AG09319 (cell line): ENCODE results near the gene GNAI3.

Experiments used
- DNase-seq: peaks from one replicate; pipeline ENCODE4 v3.0.0-alpha.2; 2010; ENCODE audit warnings: low read depth; ENCODE audit errors: extremely low read depth
- TF ChIP-seq, protein P1 (sequence below): IDR thresholded peaks from 2 replicates; pipeline ENCODE4 v1.5.1; 2011; ENCODE audit warnings: low read depth, mild to moderate bottlenecking, inconsistent platforms, low read length, moderate library complexity

Gene GNAI3

DNA sequence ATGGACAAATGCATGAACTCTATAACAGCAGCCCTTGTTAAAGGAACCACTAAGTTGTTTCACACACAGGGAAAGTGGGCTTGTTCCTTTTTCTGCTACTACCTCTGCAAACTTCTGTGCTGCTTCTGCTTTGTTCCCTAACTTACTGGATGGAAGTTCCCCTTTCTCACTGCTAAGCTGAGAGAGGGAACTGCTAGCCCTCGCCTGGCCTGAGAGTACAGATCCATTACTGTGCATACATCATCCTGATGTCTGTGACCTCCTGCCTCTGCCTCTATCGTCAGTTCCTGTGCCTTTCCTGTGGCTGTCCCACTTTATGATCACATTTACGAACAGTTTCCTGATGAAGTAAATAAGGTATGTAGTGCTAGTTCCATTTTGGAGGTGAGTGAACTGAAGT, 67.5 kb downstream of the GNAI3 start:
- DNase-seq, result no peak
- TF ChIP-seq, protein P1, sequence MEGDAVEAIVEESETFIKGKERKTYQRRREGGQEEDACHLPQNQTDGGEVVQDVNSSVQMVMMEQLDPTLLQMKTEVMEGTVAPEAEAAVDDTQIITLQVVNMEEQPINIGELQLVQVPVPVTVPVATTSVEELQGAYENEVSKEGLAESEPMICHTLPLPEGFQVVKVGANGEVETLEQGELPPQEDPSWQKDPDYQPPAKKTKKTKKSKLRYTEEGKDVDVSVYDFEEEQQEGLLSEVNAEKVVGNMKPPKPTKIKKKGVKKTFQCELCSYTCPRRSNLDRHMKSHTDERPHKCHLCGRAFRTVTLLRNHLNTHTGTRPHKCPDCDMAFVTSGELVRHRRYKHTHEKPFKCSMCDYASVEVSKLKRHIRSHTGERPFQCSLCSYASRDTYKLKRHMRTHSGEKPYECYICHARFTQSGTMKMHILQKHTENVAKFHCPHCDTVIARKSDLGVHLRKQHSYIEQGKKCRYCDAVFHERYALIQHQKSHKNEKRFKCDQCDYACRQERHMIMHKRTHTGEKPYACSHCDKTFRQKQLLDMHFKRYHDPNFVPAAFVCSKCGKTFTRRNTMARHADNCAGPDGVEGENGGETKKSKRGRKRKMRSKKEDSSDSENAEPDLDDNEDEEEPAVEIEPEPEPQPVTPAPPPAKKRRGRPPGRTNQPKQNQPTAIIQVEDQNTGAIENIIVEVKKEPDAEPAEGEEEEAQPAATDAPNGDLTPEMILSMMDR, result no peak

DNA sequence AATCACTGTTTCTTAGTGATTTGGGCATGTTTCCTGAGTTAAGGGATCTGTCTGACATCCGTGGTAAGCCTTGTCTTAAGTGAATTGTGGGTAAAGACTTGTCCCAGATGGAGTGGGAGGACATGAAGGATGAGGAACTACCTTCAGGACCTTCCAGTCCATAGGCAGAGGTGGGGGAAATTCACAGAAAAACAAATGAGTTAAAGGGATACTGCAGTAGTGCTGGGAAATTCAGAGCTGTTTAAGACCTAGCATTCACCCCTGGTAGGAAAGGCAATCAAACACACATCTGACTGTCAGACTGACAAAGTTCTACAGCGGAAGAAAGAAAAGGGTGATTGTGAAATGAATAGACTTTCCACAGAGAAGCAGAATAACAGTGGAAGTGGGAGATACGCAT, 68.0 kb downstream of the GNAI3 start:
- no peak for DNase-seq
- TF ChIP-seq, protein P1, result no peak

GRCh38 chr1:109617291-109617801, 68.9 kb downstream of the GNAI3 start:
- TF ChIP-seq, protein P1, result no peak
- DNase-seq, result peak; percentile 60

GRCh38 chr1:109618661-109619575, 70.5 kb downstream of the GNAI3 start:
- TF ChIP-seq, protein P1, result no peak
- DNase-seq, result no peak

GRCh38 chr1:109619576-109620400, 71.4 kb downstream of the GNAI3 start, which contains the start of the genes AMPD2 and GNAT2:
TSS of gene AMPD2 (plus strand) at chr1:109619837. CDS start at chr1:109621176, 1,339 bp downstream.
TSS of gene GNAT2 (minus strand) at chr1:109619616. CDS start at chr1:109612870, 6,746 bp downstream.
- TF ChIP-seq, protein P1, result no peak

GRCh38 chr1:109620401-109620791, 72.0 kb downstream of the GNAI3 start:
- DNase-seq, result no peak

More at GRCh38 chr1:109619576-109620400, 71.4 kb downstream of the GNAI3 start, which contains the start of the genes AMPD2 and GNAT2:
- peak; percentile 67 for DNase-seq

More at GRCh38 chr1:109620401-109620791, 72.0 kb downstream of the GNAI3 start:
- TF ChIP-seq, protein P1, result no peak
